ENCODE results near the gene DPP4.

The DPP4 gene

DNA sequence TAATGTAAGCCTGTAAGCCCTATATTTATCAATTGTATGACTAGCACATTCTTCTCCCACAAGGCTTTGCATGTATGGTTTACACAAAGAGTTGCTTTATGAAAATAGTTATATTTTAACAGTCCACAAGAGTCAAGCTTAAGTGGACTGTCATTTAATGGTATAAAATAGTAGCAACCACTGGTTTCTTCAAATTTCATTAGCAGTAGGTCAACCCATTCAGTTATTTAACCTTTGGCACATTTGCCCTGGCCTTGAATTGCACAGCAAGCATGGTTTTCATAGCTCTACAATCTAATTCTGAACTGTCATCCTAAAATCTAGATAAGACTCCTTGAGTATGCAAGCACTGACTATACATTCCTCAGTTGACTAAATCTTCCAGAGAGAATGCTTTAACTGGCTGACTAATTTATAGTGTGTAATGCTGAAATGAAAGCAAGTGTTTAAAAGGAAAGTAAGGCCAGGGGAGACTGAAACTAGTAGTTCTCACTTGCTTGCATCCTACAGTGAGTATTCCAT lies 1.8 kb downstream of the DPP4 start:
- CTCF ChIA-PET, result interaction anchor here (1.6 kb wide), 1 partner anchor 82 kb away, joined by 4 read pairs; no protein-coding TSS in a partner anchor

DNA sequence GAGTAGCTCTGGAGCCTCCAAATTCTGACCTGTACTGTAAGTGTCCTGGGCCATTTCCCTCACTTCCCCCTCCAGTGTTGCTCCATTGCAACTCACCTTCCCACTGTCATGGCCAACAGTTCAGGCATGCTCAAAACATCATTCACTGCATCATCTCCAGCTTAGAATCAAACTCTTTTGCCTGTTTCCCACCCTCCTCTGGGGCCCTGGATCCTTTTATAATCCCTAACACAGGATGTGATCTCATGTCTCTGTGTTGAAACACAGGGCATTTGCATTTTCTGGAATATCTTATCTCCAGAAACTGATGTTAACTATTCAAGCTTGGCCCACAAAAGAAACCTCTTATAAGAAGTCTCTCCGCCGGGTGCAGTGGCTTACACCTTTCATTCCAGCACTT lies 3.0 kb downstream of the DPP4 start:
- ChIA-PET POLR2A (no interaction called here), CTCF (interaction anchor here (1.6 kb wide), 1 partner anchor 83 kb away, joined by 4 read pairs; no protein-coding TSS in a partner anchor)
- TF ChIP-seq, protein P1, sequence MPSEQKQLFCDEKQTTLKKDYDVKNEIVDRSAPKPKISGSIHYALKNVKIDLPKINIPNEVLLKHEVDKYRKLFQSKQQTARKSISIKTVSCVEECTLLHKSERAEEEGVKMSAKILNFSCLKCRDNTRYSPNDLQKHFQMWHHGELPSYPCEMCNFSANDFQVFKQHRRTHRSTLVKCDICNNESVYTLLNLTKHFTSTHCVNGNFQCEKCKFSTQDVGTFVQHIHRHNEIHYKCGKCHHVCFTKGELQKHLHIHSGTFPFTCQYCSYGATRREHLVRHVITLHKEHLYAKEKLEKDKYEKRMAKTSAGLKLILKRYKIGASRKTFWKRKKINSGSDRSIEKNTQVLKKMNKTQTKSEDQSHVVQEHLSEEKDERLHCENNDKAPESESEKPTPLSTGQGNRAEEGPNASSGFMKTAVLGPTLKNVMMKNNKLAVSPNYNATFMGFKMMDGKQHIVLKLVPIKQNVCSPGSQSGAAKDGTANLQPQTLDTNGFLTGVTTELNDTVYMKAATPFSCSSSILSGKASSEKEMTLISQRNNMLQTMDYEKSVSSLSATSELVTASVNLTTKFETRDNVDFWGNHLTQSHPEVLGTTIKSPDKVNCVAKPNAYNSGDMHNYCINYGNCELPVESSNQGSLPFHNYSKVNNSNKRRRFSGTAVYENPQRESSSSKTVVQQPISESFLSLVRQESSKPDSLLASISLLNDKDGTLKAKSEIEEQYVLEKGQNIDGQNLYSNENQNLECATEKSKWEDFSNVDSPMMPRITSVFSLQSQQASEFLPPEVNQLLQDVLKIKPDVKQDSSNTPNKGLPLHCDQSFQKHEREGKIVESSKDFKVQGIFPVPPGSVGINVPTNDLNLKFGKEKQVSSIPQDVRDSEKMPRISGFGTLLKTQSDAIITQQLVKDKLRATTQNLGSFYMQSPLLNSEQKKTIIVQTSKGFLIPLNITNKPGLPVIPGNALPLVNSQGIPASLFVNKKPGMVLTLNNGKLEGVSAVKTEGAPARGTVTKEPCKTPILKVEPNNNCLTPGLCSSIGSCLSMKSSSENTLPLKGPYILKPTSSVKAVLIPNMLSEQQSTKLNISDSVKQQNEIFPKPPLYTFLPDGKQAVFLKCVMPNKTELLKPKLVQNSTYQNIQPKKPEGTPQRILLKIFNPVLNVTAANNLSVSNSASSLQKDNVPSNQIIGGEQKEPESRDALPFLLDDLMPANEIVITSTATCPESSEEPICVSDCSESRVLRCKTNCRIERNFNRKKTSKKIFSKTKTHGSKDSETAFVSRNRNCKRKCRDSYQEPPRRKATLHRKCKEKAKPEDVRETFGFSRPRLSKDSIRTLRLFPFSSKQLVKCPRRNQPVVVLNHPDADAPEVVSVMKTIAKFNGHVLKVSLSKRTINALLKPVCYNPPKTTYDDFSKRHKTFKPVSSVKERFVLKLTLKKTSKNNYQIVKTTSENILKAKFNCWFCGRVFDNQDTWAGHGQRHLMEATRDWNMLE (tag by site-specific recombination; conservative IDR thresholded peaks at IDR 0.05; ENCODE audit: low read depth), result no peak
- no peak for TF ChIP-seq ZNF138 (tag by site-specific recombination; IDR thresholded peaks at IDR 0.05; ENCODE audit: borderline replicate concordance)
- TF ChIP-seq ZNF274 (IDR thresholded peaks at IDR 0.05; ENCODE audit: low read length), result no peak
- no peak for TF ChIP-seq ZNF274 (tag by site-specific recombination; IDR thresholded peaks at IDR 0.05; ENCODE audit: borderline replicate concordance)
- TF ChIP-seq ZNF132 (tag by site-specific recombination; IDR thresholded peaks at IDR 0.05; ENCODE audit: borderline replicate concordance), result no peak
- no peak for TF ChIP-seq ZNF24 (tag by site-specific recombination; IDR thresholded peaks at IDR 0.05)
- TF ChIP-seq, protein P2, sequence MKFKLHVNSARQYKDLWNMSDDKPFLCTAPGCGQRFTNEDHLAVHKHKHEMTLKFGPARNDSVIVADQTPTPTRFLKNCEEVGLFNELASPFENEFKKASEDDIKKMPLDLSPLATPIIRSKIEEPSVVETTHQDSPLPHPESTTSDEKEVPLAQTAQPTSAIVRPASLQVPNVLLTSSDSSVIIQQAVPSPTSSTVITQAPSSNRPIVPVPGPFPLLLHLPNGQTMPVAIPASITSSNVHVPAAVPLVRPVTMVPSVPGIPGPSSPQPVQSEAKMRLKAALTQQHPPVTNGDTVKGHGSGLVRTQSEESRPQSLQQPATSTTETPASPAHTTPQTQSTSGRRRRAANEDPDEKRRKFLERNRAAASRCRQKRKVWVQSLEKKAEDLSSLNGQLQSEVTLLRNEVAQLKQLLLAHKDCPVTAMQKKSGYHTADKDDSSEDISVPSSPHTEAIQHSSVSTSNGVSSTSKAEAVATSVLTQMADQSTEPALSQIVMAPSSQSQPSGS (tag by site-specific recombination; IDR thresholded peaks at IDR 0.05; ENCODE audit: low read depth), result no peak
- no peak for TF ChIP-seq ZNF776 (tag by site-specific recombination; IDR thresholded peaks at IDR 0.05; ENCODE audit: borderline replicate concordance)
- TF ChIP-seq, protein P3, sequence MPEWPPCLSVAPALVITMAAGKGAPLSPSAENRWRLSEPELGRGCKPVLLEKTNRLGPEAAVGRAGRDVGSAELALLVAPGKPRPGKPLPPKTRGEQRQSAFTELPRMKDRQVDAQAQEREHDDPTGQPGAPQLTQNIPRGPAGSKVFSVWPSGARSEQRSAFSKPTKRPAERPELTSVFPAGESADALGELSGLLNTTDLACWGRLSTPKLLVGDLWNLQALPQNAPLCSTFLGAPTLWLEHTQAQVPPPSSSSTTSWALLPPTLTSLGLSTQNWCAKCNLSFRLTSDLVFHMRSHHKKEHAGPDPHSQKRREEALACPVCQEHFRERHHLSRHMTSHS (tag by site-specific recombination; IDR thresholded peaks at IDR 0.05), result no peak
- no peak for TF ChIP-seq ZNF529 (tag by site-specific recombination; IDR thresholded peaks at IDR 0.05; ENCODE audit: insufficient replicate concordance)
- TF ChIP-seq ZNF626 (tag by site-specific recombination; IDR thresholded peaks at IDR 0.05), result no peak
- TF ChIP-seq SP3 (tag by site-specific recombination; IDR thresholded peaks at IDR 0.05), result no peak
- TF ChIP-seq, protein P4, sequence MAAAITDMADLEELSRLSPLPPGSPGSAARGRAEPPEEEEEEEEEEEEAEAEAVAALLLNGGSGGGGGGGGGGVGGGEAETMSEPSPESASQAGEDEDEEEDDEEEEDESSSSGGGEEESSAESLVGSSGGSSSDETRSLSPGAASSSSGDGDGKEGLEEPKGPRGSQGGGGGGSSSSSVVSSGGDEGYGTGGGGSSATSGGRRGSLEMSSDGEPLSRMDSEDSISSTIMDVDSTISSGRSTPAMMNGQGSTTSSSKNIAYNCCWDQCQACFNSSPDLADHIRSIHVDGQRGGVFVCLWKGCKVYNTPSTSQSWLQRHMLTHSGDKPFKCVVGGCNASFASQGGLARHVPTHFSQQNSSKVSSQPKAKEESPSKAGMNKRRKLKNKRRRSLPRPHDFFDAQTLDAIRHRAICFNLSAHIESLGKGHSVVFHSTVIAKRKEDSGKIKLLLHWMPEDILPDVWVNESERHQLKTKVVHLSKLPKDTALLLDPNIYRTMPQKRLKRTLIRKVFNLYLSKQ (tag by site-specific recombination; IDR thresholded peaks at IDR 0.05; ENCODE audit: borderline replicate concordance), result no peak
- H3K4me1 ChIP-seq (ENCODE audit: control insufficient read depth, insufficient read depth, low read length), result no peaks in the 10 kb centered on the region
- H3K27ac ChIP-seq (ENCODE audit: extremely low read depth, low read depth, low read length), result no peak overlapping the region
- no peaks in the 10 kb centered on the region for H3K9me3 ChIP-seq (ENCODE audit: control insufficient read depth, insufficient read depth, low read depth, low read length)
- no peaks in the 10 kb centered on the region for H3K36me3 ChIP-seq (ENCODE audit: control insufficient read depth in 2 of 2, insufficient read depth in 1 of 2, low read length in 2 of 2)
- H3K4me3 ChIP-seq (ENCODE audit: low read depth, low read length), result no peak overlapping the region

More for the DNA sequence above, 1.8 kb downstream of the DPP4 start:
- Histone ChIP-seq H3K4me3 (ENCODE audit: low read depth, low read length) (no peak overlapping the region), H3K36me3 (ENCODE audit: control insufficient read depth in 2 of 2, insufficient read depth in 1 of 2, low read length in 2 of 2) (no peaks in the 10 kb centered on the region), H3K9me3 (ENCODE audit: control insufficient read depth, insufficient read depth, low read depth, low read length) (no peaks in the 10 kb centered on the region), H3K27ac (ENCODE audit: extremely low read depth, low read depth, low read length) (no peak overlapping the region), H3K4me1 (ENCODE audit: control insufficient read depth, insufficient read depth, low read length) (no peaks in the 10 kb centered on the region)
- POLR2A ChIA-PET, result no interaction called here
- TF ChIP-seq TRIM28 (IDR thresholded peaks at IDR 0.05; ENCODE audit: borderline replicate concordance, low read length) (no peak), ZNF138 (tag by site-specific recombination; IDR thresholded peaks at IDR 0.05; ENCODE audit: borderline replicate concordance) (no peak), ZNF521 (tag by site-specific recombination; IDR thresholded peaks at IDR 0.05) (no peak), ZNF530 (tag by site-specific recombination; IDR thresholded peaks at IDR 0.05; ENCODE audit: low read depth) (no peak), ZNF248 (tag by site-specific recombination; IDR thresholded peaks at IDR 0.05) (no peak)
- TF ChIP-seq, protein P5, sequence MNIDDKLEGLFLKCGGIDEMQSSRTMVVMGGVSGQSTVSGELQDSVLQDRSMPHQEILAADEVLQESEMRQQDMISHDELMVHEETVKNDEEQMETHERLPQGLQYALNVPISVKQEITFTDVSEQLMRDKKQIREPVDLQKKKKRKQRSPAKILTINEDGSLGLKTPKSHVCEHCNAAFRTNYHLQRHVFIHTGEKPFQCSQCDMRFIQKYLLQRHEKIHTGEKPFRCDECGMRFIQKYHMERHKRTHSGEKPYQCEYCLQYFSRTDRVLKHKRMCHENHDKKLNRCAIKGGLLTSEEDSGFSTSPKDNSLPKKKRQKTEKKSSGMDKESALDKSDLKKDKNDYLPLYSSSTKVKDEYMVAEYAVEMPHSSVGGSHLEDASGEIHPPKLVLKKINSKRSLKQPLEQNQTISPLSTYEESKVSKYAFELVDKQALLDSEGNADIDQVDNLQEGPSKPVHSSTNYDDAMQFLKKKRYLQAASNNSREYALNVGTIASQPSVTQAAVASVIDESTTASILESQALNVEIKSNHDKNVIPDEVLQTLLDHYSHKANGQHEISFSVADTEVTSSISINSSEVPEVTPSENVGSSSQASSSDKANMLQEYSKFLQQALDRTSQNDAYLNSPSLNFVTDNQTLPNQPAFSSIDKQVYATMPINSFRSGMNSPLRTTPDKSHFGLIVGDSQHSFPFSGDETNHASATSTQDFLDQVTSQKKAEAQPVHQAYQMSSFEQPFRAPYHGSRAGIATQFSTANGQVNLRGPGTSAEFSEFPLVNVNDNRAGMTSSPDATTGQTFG (tag by site-specific recombination; IDR thresholded peaks at IDR 0.05; ENCODE audit: borderline replicate concordance), result no peak
- TF ChIP-seq, protein P6, sequence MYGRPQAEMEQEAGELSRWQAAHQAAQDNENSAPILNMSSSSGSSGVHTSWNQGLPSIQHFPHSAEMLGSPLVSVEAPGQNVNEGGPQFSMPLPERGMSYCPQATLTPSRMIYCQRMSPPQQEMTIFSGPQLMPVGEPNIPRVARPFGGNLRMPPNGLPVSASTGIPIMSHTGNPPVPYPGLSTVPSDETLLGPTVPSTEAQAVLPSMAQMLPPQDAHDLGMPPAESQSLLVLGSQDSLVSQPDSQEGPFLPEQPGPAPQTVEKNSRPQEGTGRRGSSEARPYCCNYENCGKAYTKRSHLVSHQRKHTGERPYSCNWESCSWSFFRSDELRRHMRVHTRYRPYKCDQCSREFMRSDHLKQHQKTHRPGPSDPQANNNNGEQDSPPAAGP (tag by site-specific recombination; IDR thresholded peaks at IDR 0.05), result no peak
- TF ChIP-seq, protein P7, sequence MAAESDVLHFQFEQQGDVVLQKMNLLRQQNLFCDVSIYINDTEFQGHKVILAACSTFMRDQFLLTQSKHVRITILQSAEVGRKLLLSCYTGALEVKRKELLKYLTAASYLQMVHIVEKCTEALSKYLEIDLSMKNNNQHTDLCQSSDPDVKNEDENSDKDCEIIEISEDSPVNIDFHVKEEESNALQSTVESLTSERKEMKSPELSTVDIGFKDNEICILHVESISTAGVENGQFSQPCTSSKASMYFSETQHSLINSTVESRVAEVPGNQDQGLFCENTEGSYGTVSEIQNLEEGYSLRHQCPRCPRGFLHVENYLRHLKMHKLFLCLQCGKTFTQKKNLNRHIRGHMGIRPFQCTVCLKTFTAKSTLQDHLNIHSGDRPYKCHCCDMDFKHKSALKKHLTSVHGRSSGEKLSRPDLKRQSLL (tag by site-specific recombination; IDR thresholded peaks at IDR 0.05), result no peak

Data from HEK293 (cell line).